ENCODE data around the gene MYO18B. TPM values are rescaled to one million over a fixed set of nuclear protein-coding genes. Genes with fewer than 3 reads are reported as not detected.

Gene MYO18B
- total and polyA plus RNA-seq, 7 experiments from 2014 or later, result 0.22 to 0.97 (median 0.42) TPM; not detected in 2

- peaks cover 0 to 1% (median 0%) of the 10 kb centered on the region in 11 donors for H3K9me3 Mint-ChIP-seq
- CTCF ChIA-PET, result no interaction called here
- ATAC-seq (no peak), DNase-seq (no peak)
- Histone ChIP-seq H3K36me3 (ENCODE audit: control insufficient read depth in 2 of 3, insufficient read depth in 3 of 3, low read length in 3 of 3) (no peaks in the 10 kb centered on the region), H3K27ac (ENCODE audit: low read depth, low read length) (no peak overlapping the region), H3K9me3 (ENCODE audit: control insufficient read depth in 2 of 3, low read length in 3 of 3) (no peaks in the 10 kb centered on the region), H3K4me1 (ENCODE audit: control insufficient read depth in 2 of 2, insufficient read depth in 2 of 2, low read length in 2 of 2) (no peaks in the 10 kb centered on the region), H3K27me3 (ENCODE audit: control insufficient read depth in 2 of 2, insufficient read depth in 2 of 2, low read length in 2 of 2) (no peaks in the 10 kb centered on the region), H3K4me3 (ENCODE audit: low read length) (no peak overlapping the region)
- intact Hi-C loops (cut with micrococcal nuclease), result no loop called here
- H3K27me3 Mint-ChIP-seq, result peaks cover 0 to 18% (median 7%) of the 10 kb centered on the region in 5 donors
- no peak overlapping the region for H3K27ac Mint-ChIP-seq
- no peak overlapping the region for H3K4me3 Mint-ChIP-seq
- H3K36me3 Mint-ChIP-seq, result no peaks in the 10 kb centered on the region
- POLR2A ChIA-PET, result no interaction called here
- H3K4me1 Mint-ChIP-seq, result no peaks in the 10 kb centered on the region
Observed at GRCh38 chr22:25953276-25953675, 211.3 kb downstream of the MYO18B start.

- DNase-seq (no peak), ATAC-seq (no peak)
- H3K9me3 ChIP-seq (ENCODE audit: control insufficient read depth in 2 of 3, low read length in 3 of 3), result no peaks in the 10 kb centered on the region
- Mint-ChIP-seq H3K27ac (no peak overlapping the region), H3K4me3 (no peak overlapping the region), H3K27me3 (peaks cover 0 to 13% (median 4%) of the 10 kb centered on the region in 5 donors), H3K4me1 (no peaks in the 10 kb centered on the region), H3K36me3 (no peaks in the 10 kb centered on the region), H3K9me3 (peaks cover 0 to 1% (median 0%) of the 10 kb centered on the region in 11 donors)
- intact Hi-C loops (cut with micrococcal nuclease), result no loop called here
- no peaks in the 10 kb centered on the region for H3K4me1 ChIP-seq (ENCODE audit: control insufficient read depth in 2 of 2, insufficient read depth in 2 of 2, low read length in 2 of 2)
- ChIA-PET CTCF (no interaction called here), POLR2A (interaction anchor here (0.6 kb wide), 1 partner anchor 412 kb away, joined by 4 read pairs; no protein-coding TSS in a partner anchor)
- H3K27ac ChIP-seq (ENCODE audit: low read depth, low read length), result no peak overlapping the region
- no peaks in the 10 kb centered on the region for H3K27me3 ChIP-seq (ENCODE audit: control insufficient read depth in 2 of 2, insufficient read depth in 2 of 2, low read length in 2 of 2)
- no peaks in the 10 kb centered on the region for H3K36me3 ChIP-seq (ENCODE audit: control insufficient read depth in 2 of 3, insufficient read depth in 3 of 3, low read length in 3 of 3)
- no peak overlapping the region for H3K4me3 ChIP-seq (ENCODE audit: low read length)
Observed at GRCh38 chr22:25953919-25954318, 211.9 kb downstream of the MYO18B start.

- Histone ChIP-seq H3K27me3 (ENCODE audit: control insufficient read depth in 2 of 2, insufficient read depth in 2 of 2, low read length in 2 of 2) (no peaks in the 10 kb centered on the region), H3K9me3 (ENCODE audit: control insufficient read depth in 2 of 3, low read length in 3 of 3) (no peaks in the 10 kb centered on the region), H3K4me1 (ENCODE audit: control insufficient read depth in 2 of 2, insufficient read depth in 2 of 2, low read length in 2 of 2) (no peaks in the 10 kb centered on the region), H3K36me3 (ENCODE audit: control insufficient read depth in 2 of 3, insufficient read depth in 3 of 3, low read length in 3 of 3) (no peaks in the 10 kb centered on the region), H3K27ac (ENCODE audit: low read depth, low read length) (no peak overlapping the region), H3K4me3 (ENCODE audit: low read length) (no peak overlapping the region)
- ATAC-seq (no peak), DNase-seq (no peak)
- ChIA-PET POLR2A (no interaction called here), CTCF (no interaction called here)
- Mint-ChIP-seq H3K27ac (no peak overlapping the region), H3K4me3 (no peak overlapping the region), H3K36me3 (no peaks in the 10 kb centered on the region), H3K27me3 (peaks cover 0 to 6% (median 0%) of the 10 kb centered on the region in 5 donors), H3K9me3 (peaks cover 0 to 1% (median 0%) of the 10 kb centered on the region in 11 donors), H3K4me1 (no peaks in the 10 kb centered on the region)
- intact Hi-C loops (cut with micrococcal nuclease), result no loop called here
Observed at GRCh38 chr22:25955323-25955722, 213.3 kb downstream of the MYO18B start.

- DNase-seq, result no peak
- H3K27me3 Mint-ChIP-seq, result peaks cover 0 to 6% (median under 1%) of the 10 kb centered on the region in 5 donors
- H3K36me3 Mint-ChIP-seq, result no peaks in the 10 kb centered on the region
- Histone ChIP-seq H3K36me3 (ENCODE audit: control insufficient read depth in 2 of 3, insufficient read depth in 3 of 3, low read length in 3 of 3) (no peaks in the 10 kb centered on the region), H3K4me1 (ENCODE audit: control insufficient read depth in 2 of 2, insufficient read depth in 2 of 2, low read length in 2 of 2) (no peaks in the 10 kb centered on the region), H3K4me3 (ENCODE audit: low read length) (no peak overlapping the region), H3K27me3 (ENCODE audit: control insufficient read depth in 2 of 2, insufficient read depth in 2 of 2, low read length in 2 of 2) (no peaks in the 10 kb centered on the region), H3K9me3 (ENCODE audit: control insufficient read depth in 2 of 3, low read length in 3 of 3) (no peaks in the 10 kb centered on the region), H3K27ac (ENCODE audit: low read depth, low read length) (no peak overlapping the region)
- intact Hi-C loops (cut with micrococcal nuclease), result no loop called here
- H3K4me1 Mint-ChIP-seq, result peaks cover 0 to 4% (median 0%) of the 10 kb centered on the region in 7 donors
- H3K4me3 Mint-ChIP-seq, result no peak overlapping the region
- peaks cover 0 to 2% (median 0%) of the 10 kb centered on the region in 11 donors for H3K9me3 Mint-ChIP-seq
- no peak for ATAC-seq
- POLR2A ChIA-PET, result interaction anchor here (1.3 kb wide), 1 partner anchor 12 kb away, joined by 3 read pairs; no protein-coding TSS in a partner anchor
- no peak overlapping the region for H3K27ac Mint-ChIP-seq
- CTCF ChIA-PET, result no interaction called here
Observed at GRCh38 chr22:25956801-25957200, 214.8 kb downstream of the MYO18B start.

GRCh38 chr22:25959818-25960774 lies 218.1 kb downstream of the MYO18B start:
- H3K27ac ChIP-seq (ENCODE audit: low read depth, low read length), result no peak overlapping the region
- intact Hi-C loops (cut with micrococcal nuclease), result no loop called here
- H3K4me1 ChIP-seq (ENCODE audit: control insufficient read depth in 2 of 2, insufficient read depth in 2 of 2, low read length in 2 of 2), result peaks cover 0 to 3% of the 10 kb centered on the region in 2 donors
- no peak for ATAC-seq
- Mint-ChIP-seq H3K36me3 (peaks cover 0 to 10% (median 4%) of the 10 kb centered on the region in 5 donors), H3K4me1 (peaks cover 0 to 7% (median 2%) of the 10 kb centered on the region in 7 donors), H3K27ac (no peak overlapping the region), H3K27me3 (peaks cover 0 to 4% (median 3%) of the 10 kb centered on the region in 5 donors), H3K4me3 (no peak overlapping the region), H3K9me3 (peaks cover 4 to 19% (median 11%) of the 10 kb centered on the region in 11 donors)
- no peaks in the 10 kb centered on the region for H3K27me3 ChIP-seq (ENCODE audit: control insufficient read depth in 2 of 2, insufficient read depth in 2 of 2, low read length in 2 of 2)
- peaks cover 0 to 9% (median 0%) of the 10 kb centered on the region in 3 experiments for H3K9me3 ChIP-seq (ENCODE audit: control insufficient read depth in 2 of 3, low read length in 3 of 3)
- no peak overlapping the region for H3K4me3 ChIP-seq (ENCODE audit: low read length)
- CTCF ChIA-PET, result no interaction called here
- POLR2A ChIA-PET, result no interaction called here
- no peaks in the 10 kb centered on the region for H3K36me3 ChIP-seq (ENCODE audit: control insufficient read depth in 2 of 3, insufficient read depth in 3 of 3, low read length in 3 of 3)
- no peak for DNase-seq

GRCh38 chr22:25961699-25962098 lies 219.7 kb downstream of the MYO18B start:
- Mint-ChIP-seq H3K4me3 (no peak overlapping the region), H3K27me3 (peaks cover 0 to 5% (median 4%) of the 10 kb centered on the region in 5 donors), H3K9me3 (peaks cover 4 to 19% (median 11%) of the 10 kb centered on the region in 11 donors), H3K27ac (peak overlapping the region in 3 of 9 donors; percentile 16 to 73 (median 27)), H3K36me3 (peaks cover 0 to 10% (median 4%) of the 10 kb centered on the region in 5 donors), H3K4me1 (peaks cover 2 to 21% (median 11%) of the 10 kb centered on the region in 7 donors)
- Histone ChIP-seq H3K27ac (ENCODE audit: low read depth, low read length) (no peak overlapping the region), H3K36me3 (ENCODE audit: control insufficient read depth in 2 of 3, insufficient read depth in 3 of 3, low read length in 3 of 3) (no peaks in the 10 kb centered on the region), H3K9me3 (ENCODE audit: control insufficient read depth in 2 of 3, low read length in 3 of 3) (peaks cover 0 to 9% (median 0%) of the 10 kb centered on the region in 3 experiments), H3K27me3 (ENCODE audit: control insufficient read depth in 2 of 2, insufficient read depth in 2 of 2, low read length in 2 of 2) (no peaks in the 10 kb centered on the region), H3K4me3 (ENCODE audit: low read length) (no peak overlapping the region), H3K4me1 (ENCODE audit: control insufficient read depth in 2 of 2, insufficient read depth in 2 of 2, low read length in 2 of 2) (peaks cover 0 to 8% of the 10 kb centered on the region in 2 donors)
- intact Hi-C loops (cut with micrococcal nuclease), result no loop called here
- POLR2A ChIA-PET, result no interaction called here
- ATAC-seq (no peak), DNase-seq (no peak)
- CTCF ChIA-PET, result no interaction called here
